OCI-LY7 (cell line): ENCODE results near the gene DNAH14.
"Not testable (repeated sequence)": the region's sequence is repeated elsewhere in the genome, so short reads cannot be mapped to it uniquely, and the experiment has no call there.

ENCODE experiments used
- CTCF ChIP-seq: fragments of 200-600 bp; sonication (generic); conservative IDR thresholded peaks from 2 replicates; pipeline ENCODE4 v1.5.1; 2014; ENCODE audit warnings: mild to moderate bottlenecking, antibody characterized with exemption, low read length, moderate library complexity, mixed read lengths
- EZH2phosphoT487 ChIP-seq: fragments of 200-600 bp; sonication (generic); IDR thresholded peaks from 2 replicates; pipeline ENCODE4 v1.6.1; 2018; ENCODE audit warnings: low read depth, borderline replicate concordance, mild to moderate bottlenecking, mixed run types, antibody characterized with exemption, low read length, moderate library complexity, mixed read lengths

GRCh38 chr1:224927631-224928030 is 1.8 kb upstream of the DNAH14 start:
- not testable (repeated sequence) for TF ChIP-seq CTCF, EZH2phosphoT487
